IMR-90 (cell line): ENCODE results near the gene INPP5A. TPM values are rescaled to one million over a fixed set of nuclear protein-coding genes. Genes with fewer than 3 reads are reported as not detected.

Experiments
- ATAC-seq: fragments of 200-7000 bp; cut with Tn5 transposase; 2 replicates; pipeline ENCODE4 v1.9.1; 2020; ENCODE audit warnings: low read depth, mild to moderate bottlenecking, moderate library complexity
- BruUV-seq: library from RNA; stranded (reverse); fragments of 400-500 nt; replicated peaks from 2 replicates; lab custom pipeline; 2021; lab: Mats Ljungman, UMichigan
- CTCF ChIA-PET: fragments of 300-600 bp; formaldehyde crosslinking; extraction: SDS; loops from one replicate; lab custom pipeline; 2021; ENCODE audit warnings: antibody characterized with exemption; lab: Yijun Ruan, JAX
- POLR2A ChIA-PET: fragments of 300-600 bp; sonication (Branson Sonifier 250); formaldehyde crosslinking; loops from one replicate; lab custom pipeline; 2022; ENCODE audit warnings: antibody characterized with exemption; ENCODE audit not compliant: unreplicated experiment; lab: Charles Lee
- DNase-seq: peaks from one replicate; pipeline ENCODE4 v3.0.0; 2013
- H2AFZ ChIP-seq: replicated peaks from 2 replicates; pipeline ENCODE3; 2013; ENCODE audit warnings: low read length, mild to moderate bottlenecking; ENCODE audit not compliant: poor library complexity
- H2AK5ac ChIP-seq: 2 replicates; pipeline ENCODE4 v1.6.1; 2013; ENCODE audit warnings: low read depth, low read length, inconsistent platforms
- H2AK9ac ChIP-seq: replicated peaks from 2 replicates; pipeline ENCODE3; 2013; ENCODE audit warnings: mild to moderate bottlenecking, low read depth, low read length, moderate library complexity; ENCODE audit not compliant: poor library complexity
- H2BK120ac ChIP-seq: 2 replicates; pipeline ENCODE4 v1.6.1; 2013; ENCODE audit warnings: low read depth, low read length, inconsistent platforms
- H2BK15ac ChIP-seq: 3 replicates; pipeline ENCODE4 v1.6.1; 2013; ENCODE audit warnings: low read depth, low read length, inconsistent platforms
- H2BK20ac ChIP-seq: 2 replicates; pipeline ENCODE4 v1.6.1; 2013; ENCODE audit warnings: low read depth, mild to moderate bottlenecking, inconsistent platforms, low read length, moderate library complexity
- H2BK5ac ChIP-seq: 2 replicates; pipeline ENCODE4 v1.6.1; 2013; ENCODE audit warnings: mild to moderate bottlenecking, low read depth, low read length, inconsistent platforms; ENCODE audit not compliant: poor library complexity, severe bottlenecking
- H3K14ac ChIP-seq: replicated peaks from 2 replicates; pipeline ENCODE4 v1.6.1; 2013; ENCODE audit warnings: low read depth, low read length, inconsistent platforms
- H3K18ac ChIP-seq: 2 replicates; pipeline ENCODE4 v1.6.1; 2013; ENCODE audit warnings: low read depth, low read length, control low read depth
- H3K23ac ChIP-seq: 2 replicates; pipeline ENCODE4 v1.6.1; 2013; ENCODE audit warnings: low read depth, low read length, inconsistent platforms
- H3K27ac ChIP-seq: 2 replicates; pipeline ENCODE4 v1.5.1; 2013; ENCODE audit warnings: mild to moderate bottlenecking, control low read depth, low read length; ENCODE audit not compliant: insufficient read depth
- H3K27me3 ChIP-seq: 2 replicates; pipeline ENCODE4 v1.6.1; 2013; ENCODE audit warnings: low read length; ENCODE audit not compliant: control insufficient read depth, insufficient read depth
- H3K36me3 ChIP-seq: 2 replicates; pipeline ENCODE4 v1.6.1; 2013; ENCODE audit warnings: low read length, mixed read lengths; ENCODE audit not compliant: control insufficient read depth, insufficient read depth
- H3K4ac ChIP-seq: 2 replicates; pipeline ENCODE4 v1.6.1; 2013; ENCODE audit warnings: low read depth, low read length, inconsistent platforms
- H3K4me1 ChIP-seq: 2 replicates; pipeline ENCODE4 v1.6.1; 2013; ENCODE audit warnings: low read length, mixed read lengths; ENCODE audit not compliant: control insufficient read depth, insufficient read depth
- H3K4me2 ChIP-seq: 2 replicates; pipeline ENCODE4 v1.6.1; 2013; ENCODE audit warnings: low read depth, mild to moderate bottlenecking, control low read depth, low read length, moderate library complexity
- H3K4me3 ChIP-seq: 2 replicates; pipeline ENCODE4 v1.5.1; 2013; ENCODE audit warnings: low read depth, mild to moderate bottlenecking, control low read depth, low read length, moderate library complexity; ENCODE audit not compliant: insufficient read depth
- H3K56ac ChIP-seq: 2 replicates; pipeline ENCODE4 v1.6.1; 2013; ENCODE audit warnings: low read length, inconsistent platforms; ENCODE audit not compliant: insufficient read depth; ENCODE audit errors: extremely low read depth
- H3K79me1 ChIP-seq, 2 experiments: 2 replicates each; pipeline ENCODE4 v1.6.1; 2013; ENCODE audit warnings: low read length in 2 of 2, inconsistent platforms in 1 of 2, low read depth in 1 of 2
- H3K9ac ChIP-seq: 2 replicates; pipeline ENCODE4 v1.6.1; 2013; ENCODE audit warnings: low read depth, low read length, control low read depth
- H3K9me1 ChIP-seq: 2 replicates; pipeline ENCODE4 v1.6.1; 2013; ENCODE audit warnings: low read length, inconsistent platforms; ENCODE audit not compliant: insufficient read depth
- H3K9me3 ChIP-seq: 2 replicates; pipeline ENCODE4 v1.6.1; 2013; ENCODE audit warnings: low read length; ENCODE audit not compliant: control insufficient read depth, insufficient read depth
- H4K20me1 ChIP-seq: 2 replicates; pipeline ENCODE4 v1.6.1; 2013; ENCODE audit warnings: low read length, inconsistent platforms; ENCODE audit not compliant: insufficient read depth
- H4K5ac ChIP-seq: 2 replicates; pipeline ENCODE4 v1.6.1; 2013; ENCODE audit warnings: mild to moderate bottlenecking, low read depth, low read length, control low read depth
- H4K8ac ChIP-seq, 2 experiments: 2 replicates each; pipeline ENCODE4 v1.6.1; 2013; ENCODE audit warnings: low read depth in 2 of 2, low read length in 2 of 2, control low read depth in 1 of 2, inconsistent platforms in 1 of 2
- H4K91ac ChIP-seq: 2 replicates; pipeline ENCODE4 v1.6.1; 2013; ENCODE audit warnings: low read depth, low read length, inconsistent platforms; ENCODE audit not compliant: insufficient read depth
- BHLHE40 ChIP-seq: fragments of 150-350 bp; IDR thresholded peaks from 2 replicates; pipeline ENCODE4 v1.6.1; 2016; ENCODE audit warnings: mild to moderate bottlenecking, low read depth, low read length
- CEBPB ChIP-seq: IDR thresholded peaks from 2 replicates; pipeline ENCODE4 v1.6.1; 2012; ENCODE audit warnings: low read depth, low read length, improper control_type of control experiment
- CHD1 ChIP-seq: IDR thresholded peaks from 2 replicates; pipeline ENCODE4 v1.6.1; 2012; ENCODE audit warnings: low read depth, low read length, improper control_type of control experiment
- CTCF ChIP-seq: conservative IDR thresholded peaks from 2 replicates; pipeline ENCODE4 v1.5.1; 2012; ENCODE audit warnings: mild to moderate bottlenecking, low read depth, low read length, improper control_type of control experiment
- ELK1 ChIP-seq: fragments of 150-350 bp; IDR thresholded peaks from 2 replicates; pipeline ENCODE4 v1.6.1; 2016; ENCODE audit warnings: low read depth, mild to moderate bottlenecking, low read length, moderate library complexity, borderline replicate concordance
- FOS ChIP-seq: fragments of 150-350 bp; IDR thresholded peaks from 2 replicates; pipeline ENCODE4 v1.6.1; 2016; ENCODE audit warnings: low read depth, low read length
- MAZ ChIP-seq: IDR thresholded peaks from 2 replicates; pipeline ENCODE4 v1.6.1; 2012; ENCODE audit warnings: low read depth, mild to moderate bottlenecking, low read length, improper control_type of control experiment, moderate library complexity, borderline replicate concordance
- MXI1 ChIP-seq: IDR thresholded peaks from 2 replicates; pipeline ENCODE4 v1.6.1; 2012; ENCODE audit warnings: low read depth, mild to moderate bottlenecking, low read length, moderate library complexity, borderline replicate concordance
- RAD21 ChIP-seq: IDR thresholded peaks from 2 replicates; pipeline ENCODE4 v1.6.1; 2012; ENCODE audit warnings: low read length, improper control_type of control experiment
- RCOR1 ChIP-seq: IDR thresholded peaks from 2 replicates; pipeline ENCODE4 v1.6.1; 2012; ENCODE audit warnings: mild to moderate bottlenecking, low read length, improper control_type of control experiment; ENCODE audit not compliant: insufficient replicate concordance
- RFX5 ChIP-seq: IDR thresholded peaks from 2 replicates; pipeline ENCODE4 v1.8.0; 2012; ENCODE audit warnings: low read depth, mild to moderate bottlenecking, low read length, moderate library complexity
- SMC3 ChIP-seq: fragments of 150-350 bp; IDR thresholded peaks from 2 replicates; pipeline ENCODE4 v1.6.1; 2016; ENCODE audit warnings: low read depth, mild to moderate bottlenecking, antibody characterized with exemption, low read length, moderate library complexity
- WGBS, 2 experiments: methylation state at CpG; one replicate each; pipeline versions ENCODE4 v1.1.5 to v1.1.7; 2013; ENCODE audit warnings: missing lambda C conversion rate in 2 of 2; ENCODE audit not compliant: insufficient read length in 1 of 2; ENCODE audit errors: extremely low coverage in 2 of 2; 5-methylcytosine and 5-hydroxymethylcytosine counted together
- dilution Hi-C: fragments of 300-500 bp; cut with HindIII; formaldehyde crosslinking; loops from one replicate; pipeline ENCODE4 v1.14.3; 2018; ENCODE audit warnings: low sequenced_read_pairs; ENCODE audit not compliant: unreplicated experiment
- in situ Hi-C: fragments of 300-500 bp; cut with MboI; formaldehyde crosslinking; loops from 3 replicates; pipeline ENCODE4 v1.14.3; 2019; ENCODE audit warnings: low sequenced_read_pairs, inconsistent platforms, mixed read lengths
- intact Hi-C: fragments of 100-400 bp; cut with micrococcal nuclease; formaldehyde crosslinking; loops from 2 replicates; pipeline ENCODE4 v1.10.0; 2022
- polyA plus RNA-seq, 3 experiments: library from polyadenylated mRNA; depleted of rRNA; stranded (reverse); fragments of >200 nt; gene quantifications; 2 replicates each; pipeline ENCODE4 v1.2.3, GENCODE V29; 2012; ENCODE audit warnings: low replicate concordance in 1 of 3
- total RNA-seq: library from RNA; depleted of rRNA; stranded (reverse); fragments of >200 nt; gene quantifications from 2 replicates; pipeline ENCODE4 v1.2.3, GENCODE V29; 2012

Gene INPP5A
- total and polyA plus RNA-seq, 2 of the 4 experiments (the other 2 are of a cell fraction), result 21.4 to 36.7 TPM

GRCh38 chr10:132704008-132704814 is 166.6 kb downstream of the INPP5A start:
- Histone ChIP-seq H2AK5ac (no peak overlapping the region), H2AFZ (no peak overlapping the region), H3K79me1 (peaks cover 4 to 22% of the 10 kb centered on the region in 2 experiments), H2BK15ac (no peak overlapping the region), H4K8ac (no peak overlapping the region), H3K9me3 (peaks cover 13% of the 10 kb centered on the region; the same call in 1 of the 2 replicates), H4K20me1 (no peaks in the 10 kb centered on the region), H3K36me3 (peaks cover 5% of the 10 kb centered on the region; the same call in 1 of the 2 replicates), H3K27ac (no peak overlapping the region), H3K14ac (no peak overlapping the region), H4K91ac (no peak overlapping the region), H3K18ac (no peak overlapping the region), H3K23ac (no peak overlapping the region), H3K4me3 (no peak overlapping the region), H3K4me1 (peaks cover 14% of the 10 kb centered on the region), H3K9ac (no peak overlapping the region), H2AK9ac (no peak overlapping the region), H2BK120ac (no peak overlapping the region), H2BK5ac (no peak overlapping the region), H4K5ac (no peak overlapping the region), H2BK20ac (no peak overlapping the region), H3K56ac (no peak overlapping the region), H3K9me1 (no peaks in the 10 kb centered on the region), H3K4ac (no peak overlapping the region), H3K27me3 (no peaks in the 10 kb centered on the region), H3K4me2 (no peak overlapping the region)
- WGBS, 2 experiments, result 100% methylated on average over 2 of the region's 29 CpGs; no CpG with 5 or more reads in 1 of the 2 experiments
- DNase-seq (no peak), ATAC-seq (no peak)
- intact Hi-C loops, result no loop called here
- TF ChIP-seq RFX5 (no peak), CTCF (no peak), MXI1 (no peak), CEBPB (no peak), SMC3 (no peak), BHLHE40 (no peak), CHD1 (no peak), RCOR1 (no peak), MAZ (no peak), ELK1 (no peak), FOS (no peak), RAD21 (no peak)
- BruUV-seq, result no TSS peak
- ChIA-PET CTCF (no interaction called here), POLR2A (no interaction called here)
- dilution Hi-C loops, result no loop called here
- in situ Hi-C loops, result no loop called here
